HL-60 (cell line): Measurements from ENCODE around the gene TTC34.
A peak's percentile ranks its signal among the peaks of the same experiment; 100 is the strongest.
"Not testable (repeated sequence)": the region's sequence is repeated elsewhere in the genome, so short reads cannot be mapped to it uniquely, and the experiment has no call there.

Experiments used
- DNase-seq, 2 experiments: peaks; one replicate each; pipeline ENCODE4 v3.0.0-alpha.2; 2010 to 2020; ENCODE audit warnings: low read depth in 1 of 2, low spot score in 1 of 2
- H3K27ac ChIP-seq: fragments of 250-450 bp; sonication (Bioruptor Pico); replicated peaks from 2 replicates; pipeline ENCODE4 v1.5.1; 2020; ENCODE audit warnings: mild to moderate bottlenecking, moderate library complexity
- H3K27me3 ChIP-seq: fragments of 250-450 bp; sonication (Bioruptor Pico); 2 replicates; pipeline ENCODE4 v1.5.1; 2021; ENCODE audit warnings: mild to moderate bottlenecking, moderate library complexity; ENCODE audit not compliant: insufficient read depth, poor library complexity, severe bottlenecking
- H3K4me3 ChIP-seq: replicated peaks from 2 replicates; pipeline ENCODE4 v1.5.1; 2011; ENCODE audit warnings: mild to moderate bottlenecking, control low read depth, low read length; ENCODE audit not compliant: insufficient read depth

The TTC34 gene

GRCh38 chr1:2685671-2686070 lies 115.8 kb downstream of the TTC34 start:
- not testable (repeated sequence) for H3K27ac ChIP-seq, DNase-seq, H3K27me3 ChIP-seq, H3K4me3 ChIP-seq

- H3K27ac ChIP-seq, H3K4me3 ChIP-seq, H3K27me3 ChIP-seq, DNase-seq: not testable (repeated sequence)
Observed at GRCh38 chr1:2684878-2685277, 116.6 kb downstream of the TTC34 start.

- H3K27me3 ChIP-seq, DNase-seq, H3K4me3 ChIP-seq: not testable (repeated sequence)
Observed at GRCh38 chr1:2684000-2684399, 117.5 kb downstream of the TTC34 start.

GRCh38 chr1:2683321-2683741 lies 118.2 kb downstream of the TTC34 start:
- H3K27ac ChIP-seq, H3K4me3 ChIP-seq, DNase-seq, H3K27me3 ChIP-seq: not testable (repeated sequence)

More at GRCh38 chr1:2684000-2684399, 117.5 kb downstream of the TTC34 start:
- H3K27ac ChIP-seq: not testable (repeated sequence)

- H3K4me3 ChIP-seq, H3K27ac ChIP-seq, H3K27me3 ChIP-seq, DNase-seq: not testable (repeated sequence)
Observed at GRCh38 chr1:2682879-2683278, 118.6 kb downstream of the TTC34 start.

- not testable (repeated sequence) for H3K27ac ChIP-seq, H3K4me3 ChIP-seq, DNase-seq, H3K27me3 ChIP-seq
Observed at GRCh38 chr1:2676726-2677125, 124.8 kb downstream of the TTC34 start.

- H3K27me3 ChIP-seq, H3K4me3 ChIP-seq, H3K27ac ChIP-seq, DNase-seq: not testable (repeated sequence)
Observed at GRCh38 chr1:2671656-2672055, 129.8 kb downstream of the TTC34 start.

GRCh38 chr1:2659806-2660205 lies 141.7 kb downstream of the TTC34 start:
- not testable (repeated sequence) for DNase-seq, H3K27ac ChIP-seq, H3K27me3 ChIP-seq, H3K4me3 ChIP-seq

GRCh38 chr1:2657909-2658308 lies 143.6 kb downstream of the TTC34 start:
- H3K27me3 ChIP-seq, H3K4me3 ChIP-seq, DNase-seq, H3K27ac ChIP-seq: not testable (repeated sequence)

GRCh38 chr1:2657124-2657523 lies 144.4 kb downstream of the TTC34 start:
- not testable (repeated sequence) for H3K4me3 ChIP-seq, H3K27ac ChIP-seq, DNase-seq, H3K27me3 ChIP-seq

GRCh38 chr1:2655598-2656434 lies 145.7 kb downstream of the TTC34 start:
- not testable (repeated sequence) for H3K4me3 ChIP-seq, DNase-seq, H3K27me3 ChIP-seq, H3K27ac ChIP-seq

GRCh38 chr1:2654443-2654948 lies 147.0 kb downstream of the TTC34 start:
- H3K27me3 ChIP-seq, H3K4me3 ChIP-seq, DNase-seq, H3K27ac ChIP-seq: not testable (repeated sequence)

GRCh38 chr1:2653741-2654442 lies 147.6 kb downstream of the TTC34 start:
- H3K27ac ChIP-seq, H3K27me3 ChIP-seq, H3K4me3 ChIP-seq: not testable (repeated sequence)
- peak in 1 of 2 experiments; percentile 24 for DNase-seq

- not testable (repeated sequence) for H3K4me3 ChIP-seq, H3K27me3 ChIP-seq, DNase-seq, H3K27ac ChIP-seq
Observed at GRCh38 chr1:2652926-2653571, 148.4 kb downstream of the TTC34 start.
